Colonic mucosa (tissue), 4 donors: ENCODE data around the gene TCF7L2. TPM values are rescaled to one million over a fixed set of nuclear protein-coding genes. Genes with fewer than 3 reads are reported as not detected.

Source experiments
- DNase-seq: peaks from one replicate; pipeline ENCODE4 v3.0.0-alpha.2; 2020
- H3K27ac ChIP-seq: fragments of 200-600 bp; one replicate; pipeline ENCODE4 v1.8.0; 2021
- H3K27me3 ChIP-seq: fragments of 200-600 bp; one replicate; pipeline ENCODE4 v1.8.0; 2021
- H3K36me3 ChIP-seq: fragments of 200-600 bp; one replicate; pipeline ENCODE4 v1.8.0; 2021
- H3K4me1 ChIP-seq: fragments of 200-600 bp; one replicate; pipeline ENCODE4 v1.8.0; 2021; ENCODE audit warnings: mild to moderate bottlenecking
- H3K4me3 ChIP-seq: fragments of 200-600 bp; one replicate; pipeline ENCODE4 v1.8.0; 2021
- H3K9ac ChIP-seq, 2 donors: one replicate each; pipeline ENCODE4 v1.7.0; 2013; ENCODE audit warnings: control low read depth in 2 of 2, low read depth in 2 of 2, low read length in 2 of 2
- H3K9me3 ChIP-seq: fragments of 200-600 bp; one replicate; pipeline ENCODE4 v1.8.0; 2021
- intact Hi-C: fragments of 100-400 bp; cut with DNase I; formaldehyde crosslinking; loops from one replicate; pipeline ENCODE4 v1.14.1; 2022
- total RNA-seq, 2 donors: library from RNA; stranded (reverse); fragmentation: NEBNext Ultra II Directional in 1 of 2; extraction: Animal tissue kit (Norgen Biotek cat#: 25700) in 1 of 2; gene quantifications; one replicate each; pipeline ENCODE4 v1.2.1, GENCODE V29; 2021
- TF ChIP-seq, protein P1 (sequence below): fragments of 200-600 bp; IDR thresholded peaks from one replicate; pipeline ENCODE4 v1.8.0; 2022; ENCODE audit warnings: antibody characterized with exemption, mild to moderate bottlenecking
- donor health status: healthy.
- donor health status: DM: no; HTN: no; CAD: no.
- donor health status: DM: no; HTN: no; CAD: no.

TCF7L2 gene
- total RNA-seq, 2 donors from 2014 or later, result 65.1 to 98.9 TPM

DNA sequence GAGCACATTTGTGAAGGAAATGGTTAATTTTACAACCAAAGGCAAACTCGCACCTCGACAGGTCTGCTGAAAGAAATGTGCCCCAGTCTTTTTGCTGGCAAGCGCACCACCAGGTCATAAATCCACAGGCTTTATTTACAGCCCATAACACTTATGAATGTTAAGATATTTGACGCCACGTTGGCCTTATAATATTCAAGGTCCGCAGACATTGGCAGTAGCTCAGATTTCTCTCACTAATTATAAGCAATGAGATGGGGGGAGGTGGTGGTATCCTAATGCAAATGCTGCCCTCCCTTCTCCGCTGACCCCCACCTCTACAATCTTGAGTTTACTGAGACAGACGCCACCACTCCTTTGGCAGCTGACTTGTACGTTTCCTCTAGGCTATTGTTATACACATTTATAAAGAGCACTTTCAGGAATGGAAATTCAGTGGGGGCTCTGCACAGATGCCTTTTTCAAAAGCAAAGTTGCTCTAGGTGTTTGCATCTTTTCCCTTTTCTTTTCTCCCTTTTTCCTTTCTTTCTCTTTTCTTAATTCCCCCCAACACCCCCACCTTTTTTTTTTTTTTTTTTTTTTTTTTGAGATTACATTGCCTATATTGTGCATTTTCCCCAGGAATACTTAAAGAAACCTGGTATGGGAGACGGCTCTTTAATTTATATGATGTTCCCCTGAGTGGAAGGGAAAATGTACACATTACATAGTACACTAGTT, 6.7 kb downstream of the TCF7L2 start:
- no peak overlapping the region for H3K4me3 ChIP-seq
- H3K27me3 ChIP-seq, result no peaks in the 10 kb centered on the region
- peaks cover 22% of the 10 kb centered on the region for H3K4me1 ChIP-seq
- H3K27ac ChIP-seq, result peak overlapping the region; percentile 79
- H3K9ac ChIP-seq, result peak overlapping the region in 1 of 2 donors; percentile 59
- no peak for DNase-seq
- no peaks in the 10 kb centered on the region for H3K36me3 ChIP-seq
- intact Hi-C loops, result loop anchor here (10.0 kb wide), 1 partner anchor 138 kb away; no protein-coding TSS in a partner anchor
- H3K9me3 ChIP-seq, result no peaks in the 10 kb centered on the region
- TF ChIP-seq, protein P1, sequence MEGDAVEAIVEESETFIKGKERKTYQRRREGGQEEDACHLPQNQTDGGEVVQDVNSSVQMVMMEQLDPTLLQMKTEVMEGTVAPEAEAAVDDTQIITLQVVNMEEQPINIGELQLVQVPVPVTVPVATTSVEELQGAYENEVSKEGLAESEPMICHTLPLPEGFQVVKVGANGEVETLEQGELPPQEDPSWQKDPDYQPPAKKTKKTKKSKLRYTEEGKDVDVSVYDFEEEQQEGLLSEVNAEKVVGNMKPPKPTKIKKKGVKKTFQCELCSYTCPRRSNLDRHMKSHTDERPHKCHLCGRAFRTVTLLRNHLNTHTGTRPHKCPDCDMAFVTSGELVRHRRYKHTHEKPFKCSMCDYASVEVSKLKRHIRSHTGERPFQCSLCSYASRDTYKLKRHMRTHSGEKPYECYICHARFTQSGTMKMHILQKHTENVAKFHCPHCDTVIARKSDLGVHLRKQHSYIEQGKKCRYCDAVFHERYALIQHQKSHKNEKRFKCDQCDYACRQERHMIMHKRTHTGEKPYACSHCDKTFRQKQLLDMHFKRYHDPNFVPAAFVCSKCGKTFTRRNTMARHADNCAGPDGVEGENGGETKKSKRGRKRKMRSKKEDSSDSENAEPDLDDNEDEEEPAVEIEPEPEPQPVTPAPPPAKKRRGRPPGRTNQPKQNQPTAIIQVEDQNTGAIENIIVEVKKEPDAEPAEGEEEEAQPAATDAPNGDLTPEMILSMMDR, result no peak

DNA sequence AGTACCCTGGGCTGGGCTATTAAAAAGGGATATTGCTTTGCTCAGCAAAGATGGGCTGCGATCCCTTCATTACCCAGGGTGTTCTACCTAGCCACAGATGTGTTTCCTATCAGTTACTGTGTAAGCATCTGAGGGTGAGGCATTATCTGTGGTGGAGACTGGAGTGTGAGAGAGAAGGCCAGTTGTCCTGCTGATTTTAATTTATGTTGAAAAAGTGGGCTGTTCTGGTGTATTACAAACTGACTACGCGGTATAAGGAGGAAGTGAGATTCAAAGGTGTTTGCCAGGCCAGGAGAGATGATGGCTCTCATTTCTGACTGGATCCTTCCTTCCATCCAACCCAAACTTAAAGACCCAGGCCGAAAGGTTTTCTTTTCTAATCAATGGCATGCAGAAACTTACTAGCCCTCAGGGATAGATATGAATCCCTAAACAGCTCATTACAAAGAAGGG, 7.6 kb downstream of the TCF7L2 start:
- Histone ChIP-seq H3K9me3 (no peaks in the 10 kb centered on the region), H3K4me1 (peaks cover 22% of the 10 kb centered on the region), H3K4me3 (no peak overlapping the region), H3K9ac (peak overlapping the region in 1 of 2 donors; percentile 46), H3K27ac (peak overlapping the region; percentile 79), H3K36me3 (no peaks in the 10 kb centered on the region), H3K27me3 (no peaks in the 10 kb centered on the region)
- TF ChIP-seq, protein P1, result no peak
- intact Hi-C loops, result loop anchor here (10.0 kb wide), 1 partner anchor 137 kb away; no protein-coding TSS in a partner anchor
- DNase-seq, result no peak

DNA sequence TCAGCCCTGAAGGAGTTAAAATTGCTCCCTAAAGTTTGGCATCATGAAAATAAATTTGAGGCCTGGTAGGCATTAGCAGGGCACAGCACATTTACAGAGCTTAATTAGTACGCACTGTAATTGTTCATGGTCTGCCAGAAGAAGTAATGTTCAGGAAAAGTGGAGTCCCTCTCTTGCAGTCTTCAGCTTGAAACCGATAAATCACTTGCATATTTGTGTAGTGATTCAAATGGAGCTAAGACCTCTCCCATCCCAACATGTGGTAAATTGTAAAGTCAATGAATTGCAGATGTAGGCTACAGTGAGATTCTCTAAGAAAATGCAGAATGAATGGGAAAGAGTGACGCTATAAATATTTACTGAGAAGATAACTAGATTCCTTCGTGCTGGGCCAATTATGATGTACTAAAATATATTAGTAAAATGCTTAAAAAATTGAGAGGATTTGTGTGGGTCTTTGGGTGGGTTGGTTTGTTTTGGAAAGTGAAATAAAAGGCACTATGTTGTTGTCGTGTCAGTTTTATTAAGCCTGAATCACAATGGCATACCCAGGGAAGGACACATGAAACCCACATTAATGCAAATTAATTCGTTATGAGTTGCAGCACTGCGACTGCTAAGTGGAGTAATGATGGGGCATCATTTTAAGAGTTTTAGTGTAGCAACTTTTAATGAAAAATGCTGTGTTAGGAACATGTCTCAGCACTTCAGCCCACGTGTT, 8.4 kb downstream of the TCF7L2 start:
- Histone ChIP-seq H3K9me3 (no peaks in the 10 kb centered on the region), H3K4me3 (no peak overlapping the region), H3K36me3 (no peaks in the 10 kb centered on the region), H3K4me1 (peaks cover 22% of the 10 kb centered on the region), H3K27ac (peak overlapping the region; percentile 34), H3K27me3 (no peaks in the 10 kb centered on the region), H3K9ac (peak overlapping the region in 1 of 2 donors; percentile 46)
- TF ChIP-seq, protein P1, result no peak
- no peak for DNase-seq
- intact Hi-C loops, result loop anchor here (10.0 kb wide), 1 partner anchor 136 kb away; no protein-coding TSS in a partner anchor

DNA sequence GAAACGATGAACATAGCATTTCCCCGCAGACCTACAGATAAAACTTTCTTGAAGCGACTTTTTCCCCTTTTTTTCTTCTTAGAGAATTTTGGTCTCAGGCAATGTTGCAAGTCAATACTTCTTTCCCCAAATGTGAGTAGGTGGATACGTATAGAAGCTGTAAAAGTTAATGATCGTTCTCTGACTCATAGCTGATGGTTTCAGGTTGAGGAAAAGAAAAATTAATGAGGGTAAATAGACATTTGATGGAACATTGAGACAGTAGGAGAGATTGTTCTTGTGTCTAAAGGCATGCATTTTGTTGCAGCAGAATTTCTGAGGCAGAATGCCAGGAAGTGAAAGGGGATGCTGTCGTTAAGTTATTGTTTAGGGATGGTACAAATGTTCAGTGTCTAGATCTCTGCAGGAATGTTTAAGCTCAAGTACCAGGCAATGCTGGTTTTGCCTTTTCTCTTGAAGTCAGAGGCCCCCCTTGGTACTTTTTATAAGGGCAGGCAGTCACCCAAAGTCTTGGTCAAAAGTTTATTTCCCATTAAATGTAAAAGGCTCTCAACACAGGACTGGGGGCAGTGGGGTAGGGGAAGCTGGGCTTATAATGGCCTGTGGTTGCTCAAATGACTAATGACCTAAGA, 9.3 kb downstream of the TCF7L2 start:
- Histone ChIP-seq H3K9ac (no peak overlapping the region), H3K27ac (peak overlapping the region; percentile 34), H3K4me1 (peaks cover 22% of the 10 kb centered on the region), H3K9me3 (no peaks in the 10 kb centered on the region), H3K27me3 (no peaks in the 10 kb centered on the region), H3K4me3 (no peak overlapping the region), H3K36me3 (no peaks in the 10 kb centered on the region)
- TF ChIP-seq, protein P1, result no peak
- no peak for DNase-seq
- intact Hi-C loops, result loop anchor here (10.0 kb wide), 1 partner anchor 135 kb away; no protein-coding TSS in a partner anchor

DNA sequence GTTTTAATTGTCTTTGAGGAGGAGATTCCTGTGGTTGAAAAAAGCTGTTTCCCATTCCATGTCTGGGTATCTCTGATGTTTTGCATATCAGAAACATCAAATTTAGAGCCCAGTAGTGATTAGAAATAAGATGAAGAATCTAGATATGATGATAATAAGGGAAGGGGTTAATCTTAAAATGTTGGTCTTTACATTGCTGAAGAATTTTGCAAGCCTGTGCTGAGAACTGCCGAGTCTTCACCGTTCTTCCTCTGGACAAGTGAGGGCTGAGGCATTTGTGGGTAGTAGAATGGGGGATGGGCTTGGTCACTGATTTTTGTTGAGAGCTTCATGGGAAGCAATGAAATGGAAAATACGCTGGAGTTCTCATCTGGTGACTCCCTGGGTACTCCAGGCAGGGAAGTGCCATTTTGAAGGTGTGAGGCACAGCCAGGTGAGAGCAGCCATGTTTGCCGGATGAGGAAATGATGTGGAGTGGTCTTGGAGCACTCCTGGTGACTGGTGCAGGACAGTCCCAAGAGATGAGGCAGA, 10.2 kb downstream of the TCF7L2 start:
- DNase-seq, result no peak
- Histone ChIP-seq H3K9ac (no peak overlapping the region), H3K9me3 (no peaks in the 10 kb centered on the region), H3K36me3 (no peaks in the 10 kb centered on the region), H3K27ac (no peak overlapping the region), H3K4me1 (peaks cover 22% of the 10 kb centered on the region), H3K4me3 (no peak overlapping the region), H3K27me3 (no peaks in the 10 kb centered on the region)
- TF ChIP-seq, protein P1, result no peak
- intact Hi-C loops, result no loop called here
